PFSK-1 (cell line): ENCODE data around the gene GLI2.

ENCODE experiments used
- POLR2AphosphoS5 ChIP-seq: IDR thresholded peaks from 2 replicates; pipeline ENCODE4 v1.6.1; 2012; ENCODE audit warnings: low read depth, mild to moderate bottlenecking, control low read depth, low read length, moderate library complexity
- REST ChIP-seq, 2 experiments: IDR thresholded peaks; 2 replicates each; pipeline versions ENCODE4 v1.6.1 to v1.8.0; 2011 to 2012; ENCODE audit warnings: low read depth in 2 of 2, low read length in 2 of 2, control low read depth in 1 of 2, inconsistent platforms in 1 of 2, mild to moderate bottlenecking in 1 of 2, moderate library complexity in 1 of 2; ENCODE audit not compliant: insufficient read depth in 1 of 2
- SIN3A ChIP-seq: IDR thresholded peaks from 2 replicates; pipeline ENCODE4 v1.6.1; 2012; ENCODE audit warnings: mild to moderate bottlenecking, low read length, moderate library complexity, borderline replicate concordance; ENCODE audit not compliant: insufficient read depth
- TAF1 ChIP-seq: IDR thresholded peaks from 2 replicates; pipeline ENCODE4 v1.6.1; 2012; ENCODE audit warnings: low read length, control low read depth, borderline replicate concordance; ENCODE audit not compliant: insufficient read depth

- TF ChIP-seq POLR2AphosphoS5 (no peak), TAF1 (no peak), REST (IDR thresholded peaks at IDR 0.05; ENCODE audit: insufficient read depth in 1 of 2, low read depth in 2 of 2, low read length in 2 of 2) (no peak), SIN3A (no peak)
Measured at GRCh38 chr2:120773186-120773800, 37.6 kb downstream of the GLI2 start.
